OCI-LY7 (cell line): ENCODE data around the gene DESI1. TPM values are rescaled to one million over a fixed set of nuclear protein-coding genes. Genes with fewer than 3 reads are reported as not detected.

ENCODE experiments used
- BruUV-seq: library from RNA; stranded (reverse); fragments of 400-500 nt; replicated peaks from 2 replicates; lab custom pipeline; 2021; lab: Mats Ljungman, UMichigan
- CTCF ChIA-PET: fragments of 300-600 bp; sonication (Branson Sonifier 250); formaldehyde crosslinking; loops from one replicate; lab custom pipeline; 2022; ENCODE audit warnings: antibody characterized with exemption; ENCODE audit not compliant: unreplicated experiment; lab: Charles Lee
- POLR2A ChIA-PET: fragments of 300-600 bp; sonication (Branson Sonifier 250); formaldehyde crosslinking; loops from one replicate; lab custom pipeline; 2022; ENCODE audit warnings: antibody characterized with exemption; lab: Charles Lee
- DNase-seq: peaks from one replicate; pipeline ENCODE4 v3.0.0-alpha.2; 2015; ENCODE audit warnings: low spot score
- H2AFZ ChIP-seq: fragments of 200-600 bp; sonication (generic), shearing (Covaris generic); 2 replicates; pipeline ENCODE4 v1.6.1; 2014; ENCODE audit warnings: mild to moderate bottlenecking, antibody characterized with exemption, low read length, moderate library complexity
- H3K27ac ChIP-seq: fragments of 200-600 bp; sonication (generic); 2 replicates; pipeline ENCODE4 v1.5.1; 2014; ENCODE audit warnings: mixed run types, low read depth, mild to moderate bottlenecking, moderate library complexity, low read length, inconsistent platforms; ENCODE audit not compliant: poor library complexity, severe bottlenecking
- H3K36me3 ChIP-seq: fragments of 200-600 bp; sonication (generic); 2 replicates; pipeline ENCODE4 v1.6.1; 2014; ENCODE audit warnings: mild to moderate bottlenecking, antibody characterized with exemption, low read length, moderate library complexity, mixed read lengths; ENCODE audit not compliant: insufficient read depth
- H3K4me1 ChIP-seq: fragments of 200-600 bp; sonication (generic); 2 replicates; pipeline ENCODE4 v1.5.1; 2014; ENCODE audit warnings: mild to moderate bottlenecking, low read length; ENCODE audit not compliant: insufficient read depth, poor library complexity, severe bottlenecking
- H3K4me2 ChIP-seq: fragments of 200-600 bp; sonication (generic); 2 replicates; pipeline ENCODE4 v1.6.1; 2014; ENCODE audit warnings: mild to moderate bottlenecking, low read length
- H3K4me3 ChIP-seq: fragments of 200-600 bp; sonication (generic); 2 replicates; pipeline ENCODE4 v1.5.1; 2014; ENCODE audit warnings: mild to moderate bottlenecking, low read depth, low read length; ENCODE audit not compliant: poor library complexity, severe bottlenecking
- H3K79me2 ChIP-seq: fragments of 200-600 bp; sonication (generic); 2 replicates; pipeline ENCODE4 v1.6.1; 2016; ENCODE audit warnings: low read depth, mild to moderate bottlenecking, low read length, moderate library complexity, mixed read lengths; ENCODE audit not compliant: insufficient read depth
- H3K9me2 ChIP-seq: fragments of 200-600 bp; sonication (generic); 2 replicates; pipeline ENCODE4 v1.6.1; 2016; ENCODE audit warnings: mild to moderate bottlenecking, low read length, mixed read lengths; ENCODE audit not compliant: insufficient read depth
- H3K9me3 ChIP-seq: fragments of 200-600 bp; sonication (generic); 2 replicates; pipeline ENCODE4 v1.6.1; 2014; ENCODE audit warnings: mild to moderate bottlenecking, mixed run types, low read length, mixed read lengths
- H4K20me1 ChIP-seq: fragments of 200-600 bp; sonication (generic); 2 replicates; pipeline ENCODE4 v1.6.1; 2014; ENCODE audit warnings: mild to moderate bottlenecking, antibody characterized with exemption, low read length, moderate library complexity, mixed read lengths; ENCODE audit not compliant: insufficient read depth
- EZH2phosphoT487 ChIP-seq: fragments of 200-600 bp; sonication (generic); IDR thresholded peaks from 2 replicates; pipeline ENCODE4 v1.6.1; 2018; ENCODE audit warnings: low read depth, borderline replicate concordance, mild to moderate bottlenecking, mixed run types, antibody characterized with exemption, low read length, moderate library complexity, mixed read lengths
- intact Hi-C: fragments of 100-400 bp; cut with micrococcal nuclease; formaldehyde crosslinking; loops from one replicate; pipeline ENCODE4 v1.10.0; 2022; ENCODE audit not compliant: unreplicated experiment
- total RNA-seq, 2 experiments: library from RNA; depleted of rRNA in 1 of 2; stranded (reverse); fragments of >200 nt in 1 of 2; shearing (Covaris generic) in 1 of 2; gene quantifications; 2 replicates each; pipeline ENCODE4 v1.2.3, GENCODE V29; 2014 to 2022
- TF ChIP-seq, protein P1 (sequence below): fragments of 200-600 bp; sonication (generic); conservative IDR thresholded peaks from 2 replicates; pipeline ENCODE4 v1.5.1; 2014; ENCODE audit warnings: mild to moderate bottlenecking, antibody characterized with exemption, low read length, moderate library complexity, mixed read lengths

DESI1 gene
- total RNA-seq, 2 experiments from 2014 or later, result 39.0 to 65.0 TPM

DNA sequence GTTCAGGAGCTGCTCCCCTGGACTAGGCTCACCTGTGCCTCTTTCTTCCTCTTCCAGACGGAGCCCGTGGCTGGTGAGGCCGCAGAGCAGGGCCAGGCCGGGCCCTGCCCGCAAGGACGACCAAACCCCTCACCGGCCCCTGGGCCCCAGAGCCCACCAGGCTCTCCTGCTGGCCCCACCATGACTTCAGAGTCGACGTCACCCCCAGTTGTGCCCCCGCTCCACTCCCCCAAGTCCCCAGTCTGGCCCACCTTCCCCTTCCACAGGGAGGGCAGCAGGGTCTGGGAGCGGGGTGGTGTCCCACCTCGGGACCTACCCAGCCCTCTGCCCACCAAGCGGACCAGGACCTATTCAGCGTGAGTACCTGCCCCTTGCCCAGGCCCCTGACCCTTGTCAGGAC, 49.1 kb downstream of the DESI1 start:
- H3K36me3 ChIP-seq, result peaks cover 2% of the 10 kb centered on the region; the same call in 1 of the 2 replicates
- DNase-seq, result no peak
- intact Hi-C loops, result no loop called here
- POLR2A ChIA-PET, result no interaction called here
- H3K79me2 ChIP-seq, result no peaks in the 10 kb centered on the region
- no peak overlapping the region for H3K4me2 ChIP-seq
- no peaks in the 10 kb centered on the region for H4K20me1 ChIP-seq
- H3K4me1 ChIP-seq, result no peaks in the 10 kb centered on the region
- no peak overlapping the region for H3K4me3 ChIP-seq
- H3K27ac ChIP-seq, result no peak overlapping the region
- H3K9me3 ChIP-seq, result no peaks in the 10 kb centered on the region
- BruUV-seq, result no TSS peak
- TF ChIP-seq, protein P1, sequence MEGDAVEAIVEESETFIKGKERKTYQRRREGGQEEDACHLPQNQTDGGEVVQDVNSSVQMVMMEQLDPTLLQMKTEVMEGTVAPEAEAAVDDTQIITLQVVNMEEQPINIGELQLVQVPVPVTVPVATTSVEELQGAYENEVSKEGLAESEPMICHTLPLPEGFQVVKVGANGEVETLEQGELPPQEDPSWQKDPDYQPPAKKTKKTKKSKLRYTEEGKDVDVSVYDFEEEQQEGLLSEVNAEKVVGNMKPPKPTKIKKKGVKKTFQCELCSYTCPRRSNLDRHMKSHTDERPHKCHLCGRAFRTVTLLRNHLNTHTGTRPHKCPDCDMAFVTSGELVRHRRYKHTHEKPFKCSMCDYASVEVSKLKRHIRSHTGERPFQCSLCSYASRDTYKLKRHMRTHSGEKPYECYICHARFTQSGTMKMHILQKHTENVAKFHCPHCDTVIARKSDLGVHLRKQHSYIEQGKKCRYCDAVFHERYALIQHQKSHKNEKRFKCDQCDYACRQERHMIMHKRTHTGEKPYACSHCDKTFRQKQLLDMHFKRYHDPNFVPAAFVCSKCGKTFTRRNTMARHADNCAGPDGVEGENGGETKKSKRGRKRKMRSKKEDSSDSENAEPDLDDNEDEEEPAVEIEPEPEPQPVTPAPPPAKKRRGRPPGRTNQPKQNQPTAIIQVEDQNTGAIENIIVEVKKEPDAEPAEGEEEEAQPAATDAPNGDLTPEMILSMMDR, result no peak
- TF ChIP-seq EZH2phosphoT487, result no peak
- H2AFZ ChIP-seq, result no peak overlapping the region
- CTCF ChIA-PET, result no interaction called here
- no peaks in the 10 kb centered on the region for H3K9me2 ChIP-seq

GRCh38 chr22:41570221-41570620, 50.6 kb downstream of the DESI1 start:
- TF ChIP-seq, protein P1, result no peak
- TF ChIP-seq EZH2phosphoT487, result no peak
- BruUV-seq, result no TSS peak
- no peaks in the 10 kb centered on the region for H3K9me3 ChIP-seq
- no peaks in the 10 kb centered on the region for H3K9me2 ChIP-seq
- CTCF ChIA-PET, result no interaction called here
- no peak for DNase-seq
- H3K27ac ChIP-seq, result no peak overlapping the region
- H2AFZ ChIP-seq, result no peak overlapping the region
- no peaks in the 10 kb centered on the region for H3K79me2 ChIP-seq
- no peak overlapping the region for H3K4me2 ChIP-seq
- no peaks in the 10 kb centered on the region for H4K20me1 ChIP-seq
- intact Hi-C loops, result no loop called here
- H3K36me3 ChIP-seq, result no peaks in the 10 kb centered on the region
- H3K4me3 ChIP-seq, result no peak overlapping the region
- H3K4me1 ChIP-seq, result no peaks in the 10 kb centered on the region
- POLR2A ChIA-PET, result no interaction called here

DNA sequence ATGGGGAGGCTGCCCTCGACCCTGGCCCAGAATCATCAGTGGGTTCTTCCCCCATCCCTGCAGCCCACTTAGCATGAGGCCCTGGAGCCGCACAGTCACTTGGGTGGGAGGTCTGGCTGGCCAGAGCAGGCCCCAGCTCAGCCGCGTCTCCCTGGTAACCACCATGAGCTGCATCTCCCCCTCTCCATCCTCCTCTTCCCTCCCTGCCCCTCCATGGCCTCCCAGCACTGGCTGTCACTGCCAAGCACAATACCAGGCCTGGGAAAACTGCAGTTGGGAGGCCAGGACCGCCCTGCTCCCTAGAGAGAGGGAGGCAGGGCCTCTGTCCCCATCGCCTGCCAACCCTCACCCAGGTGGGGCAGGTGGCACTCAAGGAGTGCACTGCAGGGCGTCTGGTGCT, 52.0 kb downstream of the DESI1 start:
- Histone ChIP-seq H3K79me2 (no peaks in the 10 kb centered on the region), H3K4me3 (no peak overlapping the region), H3K36me3 (no peaks in the 10 kb centered on the region), H4K20me1 (no peaks in the 10 kb centered on the region), H3K27ac (no peak overlapping the region), H3K4me2 (no peak overlapping the region), H3K9me2 (no peaks in the 10 kb centered on the region), H3K4me1 (no peaks in the 10 kb centered on the region), H3K9me3 (no peaks in the 10 kb centered on the region), H2AFZ (no peak overlapping the region)
- BruUV-seq, result no TSS peak
- TF ChIP-seq EZH2phosphoT487, result no peak
- TF ChIP-seq, protein P1, result no peak
- ChIA-PET POLR2A (interaction anchor here (0.9 kb wide), 1 partner anchor 22 kb away, joined by 3 read pairs; no protein-coding TSS in a partner anchor), CTCF (no interaction called here)
- no peak for DNase-seq
- intact Hi-C loops, result no loop called here
